GM18519 (cell line): Measurements from ENCODE around the gene PRPF8.

Experiments used
- ATAC-seq: cut with Tn5 transposase; IDR thresholded peaks from one replicate; pipeline ENCODE4 v1.9.1; 2021; ENCODE audit warnings: mild to moderate bottlenecking, moderate library complexity; ENCODE audit not compliant: unreplicated experiment, low FRiP score

The PRPF8 gene

DNA sequence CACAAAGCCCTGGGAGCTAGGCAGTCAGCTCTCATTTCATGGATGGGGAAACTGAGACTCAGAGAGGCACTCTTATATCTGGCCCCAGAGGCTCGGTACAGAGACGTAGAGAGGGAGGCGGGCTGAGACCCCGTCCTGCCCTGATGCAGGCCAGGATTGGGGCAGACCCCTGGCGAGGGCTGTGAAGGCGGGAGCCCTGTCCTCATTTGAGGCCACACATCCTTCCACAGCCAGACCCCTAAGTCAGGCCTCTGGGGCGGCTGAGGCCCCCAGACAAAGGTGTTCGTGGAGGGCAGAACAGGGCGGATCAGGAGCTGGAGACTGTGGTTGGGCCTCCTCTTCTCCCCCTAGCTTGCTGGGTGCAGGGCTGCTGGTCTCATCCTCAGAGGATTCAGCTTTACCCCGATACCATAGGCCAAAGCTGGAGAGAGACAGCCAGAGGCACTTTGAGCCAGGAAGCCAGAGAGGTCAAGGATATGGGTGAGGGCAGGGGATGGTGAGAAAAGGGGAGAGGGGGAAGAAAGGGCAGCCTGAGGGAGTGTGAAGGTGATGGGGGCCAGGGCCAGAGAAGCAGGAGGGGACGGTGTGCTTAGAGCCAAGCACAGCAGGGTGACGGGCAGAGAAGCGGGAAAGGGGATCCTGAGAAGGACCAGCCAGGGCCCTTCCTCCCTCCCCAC, 38.3 kb downstream of the PRPF8 start:
- ATAC-seq: no peak

DNA sequence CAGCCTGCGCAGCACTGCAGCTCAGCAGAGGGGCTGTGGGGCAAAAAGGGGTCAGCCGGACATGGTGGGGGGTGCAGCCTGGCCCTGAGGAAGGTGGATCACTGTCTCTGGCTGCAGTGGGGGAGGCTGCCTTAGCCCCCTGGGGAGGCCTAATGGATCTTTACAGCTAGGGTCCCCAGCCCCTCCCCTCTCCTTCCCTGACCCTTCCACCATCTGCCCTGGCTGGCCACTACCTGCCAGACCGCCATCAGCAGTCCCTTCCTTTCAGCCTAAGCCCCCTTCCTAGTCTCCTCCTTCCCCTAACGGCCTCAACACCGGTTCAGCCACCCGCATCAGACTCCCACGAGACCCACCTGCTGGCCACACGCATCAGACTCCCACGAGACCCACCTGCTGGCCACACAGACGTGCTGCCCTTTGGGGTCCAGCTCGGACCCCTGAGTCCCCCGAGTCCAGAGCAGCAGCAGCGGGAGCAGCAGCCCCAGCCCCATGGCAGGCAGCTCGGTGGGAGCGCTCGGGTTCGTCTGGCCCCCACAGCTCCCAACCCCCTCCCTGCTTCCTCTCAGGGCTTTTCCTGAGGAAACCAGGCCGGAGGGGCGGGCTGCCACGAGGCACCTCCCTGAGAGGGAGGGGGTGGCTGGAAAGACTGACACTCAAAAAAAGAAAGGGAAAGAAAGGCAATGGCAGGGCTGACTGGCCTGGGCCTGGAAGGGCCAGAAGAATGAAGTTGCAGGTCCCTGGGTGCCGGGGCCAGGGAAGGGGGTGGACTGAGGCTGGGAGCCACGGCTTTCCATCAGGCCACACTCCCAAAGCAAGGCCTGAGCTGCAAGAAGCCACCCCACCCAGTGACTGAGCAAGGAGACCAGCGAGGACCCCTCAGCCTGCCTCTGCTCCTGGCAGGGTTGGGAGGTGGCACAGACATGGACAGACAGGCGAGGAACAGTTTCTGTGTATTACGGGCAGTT, 39.2 kb downstream of the PRPF8 start, which contains the start of gene SCARF1:
Gene SCARF1 (minus strand): TSS at position 526 of the 965 bp plus-strand sequence. CDS start 35 bp downstream, at position 491.
- no peak for ATAC-seq

DNA sequence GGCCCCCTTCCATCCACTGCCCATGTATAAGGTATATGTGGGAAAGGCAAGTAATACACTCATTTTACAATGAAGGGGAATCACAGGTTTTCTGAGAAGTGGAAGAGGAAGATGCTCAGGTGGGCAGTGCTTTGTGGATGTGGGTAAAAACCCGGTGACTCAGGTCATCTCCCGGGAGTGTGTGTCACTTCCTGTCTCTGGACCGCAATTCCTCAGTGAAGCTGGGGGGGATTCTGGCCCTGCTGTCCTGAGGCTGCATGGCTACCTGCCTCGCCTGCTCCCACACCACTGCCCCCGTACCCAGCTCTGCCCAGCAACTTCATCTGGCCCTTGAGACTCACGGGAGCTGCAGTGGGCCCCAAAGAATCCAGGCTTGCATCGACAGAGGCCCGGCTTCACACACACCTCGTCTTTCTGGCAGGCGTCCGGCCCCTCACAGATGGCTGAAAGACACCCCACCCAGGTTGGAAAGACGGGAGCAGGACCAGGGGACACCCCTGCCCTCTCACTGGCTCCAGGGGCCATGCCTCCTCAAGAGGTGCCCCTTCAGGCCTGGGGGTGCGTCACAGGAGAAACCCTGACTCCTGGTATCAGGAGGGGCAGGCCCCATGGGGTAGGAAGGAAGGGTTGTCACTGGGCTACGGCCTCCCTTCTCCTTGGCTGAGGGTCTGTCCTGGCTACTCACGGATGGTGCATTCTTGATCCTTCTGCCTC, 40.0 kb downstream of the PRPF8 start:
- ATAC-seq: no peak

DNA sequence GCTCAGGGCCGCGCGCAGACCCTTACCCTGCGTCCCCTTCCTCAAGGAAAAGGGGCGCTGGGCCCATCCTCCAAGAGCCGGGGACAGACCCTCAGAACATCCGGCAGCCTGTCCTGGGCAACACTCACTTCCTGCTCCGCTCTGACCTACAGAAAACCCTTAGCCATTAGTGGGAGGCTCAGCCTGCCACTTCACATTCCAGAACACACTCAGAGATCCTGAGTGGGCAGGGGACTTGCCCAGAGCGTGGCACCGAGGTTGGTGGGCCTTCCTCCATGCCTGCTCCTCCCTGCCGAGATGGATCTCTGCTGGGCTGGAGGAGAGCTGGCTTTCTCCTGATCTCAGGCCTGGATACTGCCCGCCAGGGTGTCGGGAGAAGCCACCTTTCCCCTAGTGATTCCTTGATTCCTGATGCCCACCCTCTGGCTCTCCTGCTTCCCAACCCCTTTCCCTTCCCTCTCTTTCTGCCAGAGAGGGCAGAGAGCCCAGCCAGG, 40.6 kb downstream of the PRPF8 start:
- ATAC-seq: no peak

DNA sequence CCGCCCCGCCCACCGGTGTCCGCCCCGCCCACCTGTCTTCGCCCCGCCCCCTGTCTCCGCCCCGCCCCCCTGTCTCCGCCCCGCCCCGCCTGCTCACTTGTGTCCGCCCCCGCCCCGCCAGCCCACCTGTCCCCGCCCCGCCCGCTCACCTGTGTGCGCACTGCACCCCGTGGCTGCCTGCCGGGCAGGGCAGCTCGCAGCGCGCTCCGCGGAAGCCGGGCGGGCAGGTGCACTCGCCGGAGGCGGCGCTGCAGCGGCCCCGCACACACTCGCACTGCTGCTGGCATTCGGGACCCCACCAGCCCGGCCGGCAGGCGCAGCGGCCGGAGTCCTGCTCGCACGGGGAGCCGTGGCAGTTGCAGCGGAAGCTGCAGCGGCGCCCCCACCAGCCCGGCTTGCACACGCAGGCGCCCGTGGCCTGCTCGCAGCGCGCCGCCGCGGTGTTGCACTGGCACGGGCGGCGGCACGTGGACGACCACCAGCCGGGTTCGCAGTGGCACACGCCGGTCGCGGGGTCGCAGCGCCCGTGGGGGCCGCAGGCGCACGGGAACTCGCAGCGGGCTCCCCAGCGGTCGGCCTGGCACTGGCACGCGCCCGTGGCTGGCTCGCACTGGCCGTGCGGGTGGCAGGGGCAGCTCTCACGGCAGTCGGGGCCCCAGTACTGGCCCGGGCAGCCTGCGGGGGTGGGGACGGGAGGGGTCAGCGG, 41.2 kb downstream of the PRPF8 start:
- ATAC-seq: no peak

DNA sequence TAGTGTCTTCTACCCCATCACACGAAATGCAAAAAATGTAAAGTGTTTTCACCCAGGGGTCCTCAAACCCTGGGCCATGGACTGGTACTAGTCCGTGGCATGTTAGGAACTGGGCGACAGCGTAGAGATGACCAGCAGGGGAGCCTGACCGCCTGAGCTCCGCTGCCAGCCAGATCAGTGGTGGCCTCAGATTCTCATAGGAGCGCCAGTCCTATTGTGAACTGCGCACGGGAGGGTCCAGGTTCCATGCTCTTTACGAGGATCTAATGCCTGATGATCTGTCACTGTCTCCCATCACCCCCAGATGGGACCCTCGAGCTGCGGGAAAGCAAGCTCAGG, 43.6 kb downstream of the PRPF8 start:
- no peak for ATAC-seq

DNA sequence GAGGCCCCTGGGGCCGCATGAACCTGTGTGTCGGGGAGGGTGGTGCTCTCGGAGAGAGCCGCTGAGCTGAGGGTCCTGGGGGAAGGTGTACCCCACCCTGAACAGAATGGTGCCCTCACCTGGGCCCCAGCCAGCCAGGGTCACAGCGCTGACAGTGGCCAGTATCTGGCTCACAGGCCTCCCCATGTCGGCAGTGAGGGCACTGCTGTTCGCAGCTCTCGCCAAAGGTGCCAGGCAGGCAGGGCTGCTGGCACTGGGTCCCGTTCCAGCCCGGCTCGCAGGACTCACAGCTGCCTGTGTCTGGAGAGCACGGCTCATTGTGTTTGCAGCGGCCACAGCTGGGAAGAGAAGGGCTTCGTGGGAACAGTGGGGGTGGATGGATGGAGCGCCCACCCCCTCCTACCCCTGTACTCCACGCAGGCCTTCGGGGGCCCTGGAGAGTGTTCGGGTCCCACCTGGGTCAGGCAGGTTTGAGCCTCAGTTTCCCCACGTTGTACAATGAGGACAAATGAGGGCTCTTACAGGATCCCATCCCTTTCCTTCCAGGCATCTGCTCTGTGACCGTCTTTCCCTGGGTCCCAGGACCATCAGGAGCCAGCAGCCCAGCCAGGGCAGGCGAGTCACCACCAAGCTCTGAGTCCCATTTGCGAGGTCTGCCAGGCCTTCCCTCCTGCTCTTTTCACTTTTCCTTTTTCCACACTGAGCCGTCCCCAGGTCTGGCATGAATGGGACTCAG, 44.2 kb downstream of the PRPF8 start:
- ATAC-seq: no peak

DNA sequence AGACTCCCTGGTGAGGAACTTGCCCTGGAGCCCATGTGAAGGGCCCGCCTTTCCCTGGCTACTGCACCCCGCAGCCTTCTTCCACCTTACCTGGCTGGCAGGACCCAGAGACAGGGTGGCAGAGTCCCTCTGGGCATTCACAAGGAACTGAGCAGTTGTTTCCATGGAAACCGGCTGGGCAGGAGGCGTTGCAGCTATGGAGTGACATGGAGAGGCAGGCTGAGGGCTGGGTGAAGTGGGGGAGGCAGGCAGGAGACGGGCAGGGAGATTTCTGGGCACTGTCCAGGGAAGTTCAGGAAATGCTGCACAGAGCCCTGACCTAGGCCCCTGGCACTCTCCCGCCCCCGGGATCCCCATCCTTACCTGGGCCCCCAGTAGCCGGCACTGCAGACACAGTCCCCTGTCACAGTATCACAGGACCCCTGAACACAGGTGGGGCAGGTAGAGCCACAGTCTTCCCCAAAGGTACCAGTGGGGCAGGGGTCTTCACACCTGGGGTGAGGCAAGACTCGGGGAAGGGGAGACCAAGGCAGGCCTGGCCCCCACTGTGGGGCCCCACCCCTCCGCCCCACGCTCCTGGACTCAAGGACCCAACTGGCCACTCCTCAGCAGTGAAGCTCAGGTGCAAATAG, 45.0 kb downstream of the PRPF8 start:
- no peak for ATAC-seq

DNA sequence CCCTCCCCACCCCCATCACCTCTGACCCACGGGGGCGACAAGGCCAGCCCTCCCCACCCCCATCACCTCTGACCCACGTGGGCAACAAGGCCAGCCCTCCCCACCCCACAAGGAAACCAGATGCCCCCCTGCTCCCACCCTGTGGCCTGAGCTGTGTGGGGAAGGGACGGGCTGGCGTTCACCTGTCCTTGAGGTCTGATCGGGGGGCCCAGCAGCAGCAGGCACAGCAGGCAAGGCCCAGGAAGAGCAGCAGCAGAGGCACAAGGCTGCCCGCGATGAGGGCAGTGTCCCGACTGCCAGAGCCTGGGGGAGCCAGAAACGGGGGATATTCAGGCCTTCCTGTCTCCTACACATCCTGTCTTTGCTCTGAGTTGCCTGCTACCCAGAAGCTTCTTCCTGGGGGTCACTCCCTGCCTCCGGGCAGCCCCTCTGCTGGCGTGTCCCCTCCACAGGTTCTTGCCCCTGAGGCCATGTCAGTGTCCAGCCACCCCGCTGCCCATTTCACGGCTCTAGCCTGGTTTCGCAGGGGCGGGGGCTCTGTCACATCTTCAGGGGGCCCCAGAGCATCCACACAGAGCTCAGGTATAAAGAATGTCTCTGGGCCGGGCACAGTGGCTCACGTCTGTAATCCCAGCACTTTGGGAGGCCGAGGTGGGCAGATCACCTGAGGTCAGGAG, 45.9 kb downstream of the PRPF8 start:
- ATAC-seq: no peak

DNA sequence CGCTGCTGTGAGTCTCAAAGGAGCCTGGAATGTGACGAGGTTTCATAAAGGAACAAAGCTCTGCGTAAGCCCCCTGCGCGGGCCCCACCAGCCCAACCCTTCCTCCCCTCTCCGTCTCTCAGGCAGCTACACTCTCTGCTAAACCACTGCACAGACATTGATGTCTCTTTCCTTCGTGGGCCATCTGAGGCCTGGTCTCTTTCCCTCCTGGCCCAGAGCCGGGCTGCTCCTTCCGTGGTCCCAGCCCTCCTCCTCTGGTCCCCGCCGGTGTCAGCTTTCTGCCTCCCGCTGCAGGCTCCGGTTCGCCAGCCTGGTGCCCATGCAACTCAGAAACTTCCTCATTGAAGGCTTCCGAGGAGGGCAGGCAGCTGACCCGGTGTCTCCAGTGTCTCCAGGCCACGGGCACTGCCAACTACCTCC, 46.5 kb downstream of the PRPF8 start:
- no peak for ATAC-seq

DNA sequence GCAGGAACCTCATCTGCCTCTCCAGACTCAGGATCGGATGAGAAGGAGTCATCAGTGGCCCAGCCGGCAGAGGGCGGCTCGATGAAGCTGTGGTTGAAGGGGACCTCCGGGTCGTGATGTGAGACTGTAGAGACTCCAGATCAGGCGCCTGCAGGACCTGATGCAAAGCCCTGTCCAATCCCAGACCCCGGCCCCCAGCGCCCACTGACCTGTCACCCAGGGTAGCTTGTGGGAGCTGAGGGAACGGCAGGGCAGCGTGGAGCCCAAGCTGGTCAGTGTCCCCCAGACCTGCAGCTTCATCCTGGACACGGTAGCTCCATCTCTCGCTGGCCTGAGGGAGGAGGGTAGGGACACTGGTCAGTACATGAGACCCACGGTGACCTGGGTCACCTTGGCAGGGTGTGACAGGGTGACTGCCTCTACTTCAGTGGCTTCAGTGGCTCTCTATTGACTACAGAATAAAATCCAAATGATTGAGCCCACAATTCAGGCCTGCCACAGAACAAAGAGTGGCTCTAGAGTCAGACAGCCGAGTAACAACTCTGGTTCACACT, 47.9 kb downstream of the PRPF8 start:
- ATAC-seq: no peak

DNA sequence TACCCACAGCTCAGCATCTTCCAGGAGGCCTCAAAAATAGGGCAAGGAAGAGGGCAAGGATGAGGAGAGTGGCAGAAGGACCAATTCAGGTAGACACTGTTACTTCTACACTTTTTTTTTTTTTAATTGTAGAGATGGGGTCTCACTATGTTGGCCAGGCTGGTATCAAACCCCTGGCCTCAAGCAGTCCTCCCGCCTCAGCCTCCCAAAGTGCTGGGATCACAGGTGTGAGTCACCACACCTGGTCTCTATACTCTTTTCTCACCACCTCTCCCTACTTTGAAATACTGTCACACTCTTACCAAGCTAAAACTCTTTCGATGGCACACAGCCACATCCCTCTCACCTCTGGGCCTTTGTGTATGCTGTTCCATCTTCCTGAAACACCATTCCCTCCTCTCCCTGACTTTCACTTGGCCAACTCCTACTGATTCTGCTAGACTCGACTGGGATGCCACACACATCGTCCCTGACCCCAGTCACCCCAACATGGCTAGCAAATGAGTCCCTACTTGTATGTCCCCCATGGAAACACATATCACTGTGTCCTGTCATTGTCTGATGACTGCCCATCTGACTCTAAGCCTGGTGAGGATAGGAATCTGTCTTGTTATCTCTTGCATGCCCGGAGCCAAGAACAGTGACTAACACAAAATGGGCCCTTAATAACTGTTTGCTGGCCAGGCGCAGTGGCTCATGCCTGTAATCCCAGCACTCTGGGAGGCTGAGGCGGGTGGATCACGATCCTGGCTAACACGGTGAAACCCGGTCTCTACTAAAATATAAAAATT, 48.8 kb downstream of the PRPF8 start:
- no peak for ATAC-seq

DNA sequence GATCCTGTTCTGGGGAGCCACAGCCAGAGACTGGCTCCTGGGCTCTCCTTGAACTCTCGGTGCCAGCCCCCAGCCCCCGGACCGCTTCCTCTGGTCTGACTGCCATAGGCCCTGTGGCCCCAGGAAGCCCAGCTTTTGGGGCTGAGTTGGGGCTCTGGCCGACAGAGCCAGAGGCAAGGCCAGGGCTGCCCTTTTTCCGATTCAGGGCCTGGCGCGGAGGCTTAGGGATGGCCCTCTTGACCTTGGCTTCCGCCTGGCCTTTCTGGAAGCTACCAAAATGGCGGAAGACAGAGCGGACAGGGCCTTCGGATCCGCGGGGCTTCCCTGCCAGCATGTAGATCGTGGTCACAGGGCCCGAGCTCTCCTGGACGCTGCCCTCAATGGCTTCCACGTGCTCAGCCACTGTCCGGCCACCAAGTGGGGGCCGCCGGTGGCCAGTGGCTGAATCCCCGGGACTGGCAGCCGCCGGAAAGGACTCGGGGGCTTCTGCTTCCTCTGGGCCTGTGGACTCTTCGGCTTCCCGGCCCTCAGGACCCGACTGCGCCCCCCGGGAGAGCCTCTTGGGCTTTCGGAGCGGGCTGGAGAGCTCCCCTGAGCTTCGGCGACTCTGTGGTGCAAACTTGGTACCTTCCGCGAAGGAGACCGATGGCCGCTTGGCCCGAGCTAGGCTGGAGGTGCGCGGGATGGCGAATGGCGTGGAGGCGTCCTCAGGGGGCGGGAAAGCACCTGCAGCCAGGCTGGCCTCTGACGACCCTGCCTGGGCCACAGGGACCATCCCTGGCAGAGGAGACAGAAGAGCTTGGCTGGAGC, 49.6 kb downstream of the PRPF8 start:
- ATAC-seq: no peak

DNA sequence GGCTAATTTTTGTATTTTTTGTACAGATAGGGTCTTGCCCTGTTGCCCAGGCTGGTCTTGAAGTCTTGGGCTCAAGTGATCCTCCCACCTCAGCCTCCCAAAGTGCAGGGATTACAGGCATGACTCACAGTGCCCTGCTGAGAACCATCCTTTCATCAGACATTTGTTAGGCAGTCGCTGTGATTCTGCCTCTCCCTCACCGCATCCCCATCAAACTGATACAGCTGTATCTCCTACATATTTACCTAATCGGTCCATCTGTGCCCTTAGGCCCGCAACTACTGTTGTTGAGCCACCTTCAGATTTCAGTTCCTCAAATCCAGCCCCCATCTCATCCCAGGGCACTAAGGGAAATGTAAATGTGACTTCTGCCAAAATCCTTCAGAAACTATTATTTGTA, 54.0 kb downstream of the PRPF8 start:
- no peak for ATAC-seq

DNA sequence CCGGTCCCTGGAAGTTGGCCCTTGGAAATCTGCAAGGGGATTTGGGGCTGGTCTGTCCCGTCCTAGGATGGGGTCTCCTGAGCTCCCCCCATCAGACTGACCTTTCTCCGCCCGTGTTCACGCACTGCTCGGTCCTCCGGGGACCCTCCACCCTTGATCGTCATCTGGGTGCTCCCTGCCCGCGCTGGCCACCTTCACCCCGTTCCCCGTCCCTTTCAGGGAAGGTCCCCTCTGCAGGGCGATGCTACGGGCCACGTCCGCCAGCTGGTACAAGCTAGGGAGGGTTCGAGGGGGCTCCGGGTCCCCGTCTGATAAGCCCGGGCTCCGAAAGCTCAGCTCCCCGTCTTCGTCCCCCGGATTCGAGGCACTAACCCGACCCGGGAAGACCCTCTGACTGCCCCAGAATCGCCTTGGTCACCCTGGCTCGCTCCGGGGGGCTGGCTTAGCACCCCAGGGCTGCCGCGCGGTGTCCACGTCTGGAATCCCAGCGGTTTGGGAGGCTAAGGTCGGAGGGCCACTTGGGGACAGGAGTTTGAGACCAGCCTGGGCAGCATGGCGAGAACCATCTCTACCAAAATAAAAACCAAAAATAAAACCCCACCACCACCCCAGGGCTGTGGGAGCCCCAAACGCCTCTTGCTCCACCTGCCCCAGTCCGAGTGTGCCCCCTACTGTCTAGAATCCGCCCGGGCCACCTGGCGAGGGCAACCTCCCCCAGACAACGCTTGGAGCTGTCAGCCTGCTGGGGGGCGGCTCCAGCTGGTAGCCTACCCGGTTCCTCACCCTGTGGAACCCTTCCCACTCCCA, 55.0 kb downstream of the PRPF8 start:
- no peak for ATAC-seq
